ENCODE results near the gene RAB20. TPM values are rescaled to one million over a fixed set of nuclear protein-coding genes. Genes with fewer than 3 reads are reported as not detected.

RAB20 gene
- polyA plus RNA-seq, 1 donor (not counting 4 experiments of a cell fraction or from before 2014, with no cell fraction given): 4.3 TPM

- FAIRE-seq: no peak
- Histone ChIP-seq H3K9me3 (ENCODE audit: control insufficient read depth, low read depth, low read length) (no peaks in the 10 kb centered on the region), H4K20me1 (ENCODE audit: control insufficient read depth, extremely low read depth, insufficient read depth, low read length) (no peaks in the 10 kb centered on the region), H3K79me2 (ENCODE audit: control insufficient read depth, insufficient read depth, low read length) (no peaks in the 10 kb centered on the region), H3K27ac (ENCODE audit: control insufficient read depth, insufficient read depth, low read length) (no peak overlapping the region), H3K36me3 (ENCODE audit: control insufficient read depth in 2 of 2, extremely low read depth in 1 of 2, insufficient read depth in 2 of 2, low read length in 2 of 2) (peaks cover 10 to 46% of the 10 kb centered on the region in 2 experiments), H2AFZ (ENCODE audit: control insufficient read depth, low read length) (no peak overlapping the region), H3K4me3 (ENCODE audit: control insufficient read depth in 2 of 3, extremely low read depth in 1 of 3, insufficient read depth in 2 of 3, low read depth in 1 of 3, low read length in 3 of 3) (no peak overlapping the region), H3K4me1 (ENCODE audit: control insufficient read depth, extremely low read depth, insufficient read depth, low read length) (peaks cover 10% of the 10 kb centered on the region), H3K4me2 (ENCODE audit: control insufficient read depth, extremely low read depth, insufficient read depth, low read depth, low read length) (peak overlapping the region; percentile 27), H3K27me3 (ENCODE audit: control insufficient read depth, extremely low read depth, insufficient read depth, low read length) (no peaks in the 10 kb centered on the region), H3K9me1 (ENCODE audit: control insufficient read depth, extremely low read depth, insufficient read depth, low read length) (no peaks in the 10 kb centered on the region), H3K9ac (ENCODE audit: control insufficient read depth, extremely low read depth, insufficient read depth, low read length) (no peak overlapping the region)
- dilution Hi-C loops (cut with MboI; ENCODE audit: extremely low pct_ligation_motif_present, low sequenced_read_pairs): no loop called here
- TF ChIP-seq CTCF (optimal IDR thresholded peaks at IDR 0.05 in 1 of 3, IDR thresholded peaks at IDR 0.05 in 1 of 3, conservative IDR thresholded peaks at IDR 0.05 in 1 of 3; ENCODE audit: extremely low read depth in 1 of 3, insufficient read depth in 2 of 3, low read length in 3 of 3): no peak
- no peak for TF ChIP-seq EZH2 (IDR thresholded peaks at IDR 0.05; ENCODE audit: low read length)
- DNase-seq (ENCODE audit: low read depth, low spot score): no peak
These were observed 54.5 kb downstream of the RAB20 start for GRCh38 chr13:110506859-110507566.

DNA sequence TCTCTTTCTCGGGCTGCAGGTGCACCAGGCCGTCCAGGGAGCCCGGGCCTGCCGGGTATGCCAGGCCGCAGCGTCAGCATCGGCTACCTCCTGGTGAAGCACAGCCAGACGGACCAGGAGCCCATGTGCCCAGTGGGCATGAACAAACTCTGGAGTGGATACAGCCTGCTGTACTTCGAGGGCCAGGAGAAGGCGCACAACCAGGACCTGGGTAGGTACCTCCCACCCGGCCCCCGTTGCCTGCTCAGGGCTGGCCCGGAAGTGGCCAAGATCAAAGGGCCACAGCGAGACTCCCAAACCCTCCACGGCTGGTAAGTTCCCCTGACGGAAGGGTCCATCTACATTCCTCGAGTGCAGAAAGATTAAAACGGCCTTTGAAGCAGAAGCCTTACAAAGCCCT is 55.1 kb downstream of the RAB20 start:
- Histone ChIP-seq H3K36me3 (ENCODE audit: control insufficient read depth in 2 of 2, extremely low read depth in 1 of 2, insufficient read depth in 2 of 2, low read length in 2 of 2) (peaks cover 11 to 46% of the 10 kb centered on the region in 2 experiments), H3K27ac (ENCODE audit: control insufficient read depth, insufficient read depth, low read length) (no peak overlapping the region)
- TF ChIP-seq EZH2 (IDR thresholded peaks at IDR 0.05; ENCODE audit: low read length): no peak
- no peak for TF ChIP-seq CTCF (optimal IDR thresholded peaks at IDR 0.05 in 1 of 3, IDR thresholded peaks at IDR 0.05 in 1 of 3, conservative IDR thresholded peaks at IDR 0.05 in 1 of 3; ENCODE audit: extremely low read depth in 1 of 3, insufficient read depth in 2 of 3, low read length in 3 of 3)

More for the DNA sequence above, 55.1 kb downstream of the RAB20 start:
- DNase-seq (ENCODE audit: low read depth, low spot score): no peak
- Histone ChIP-seq H3K27me3 (ENCODE audit: control insufficient read depth, extremely low read depth, insufficient read depth, low read length) (no peaks in the 10 kb centered on the region), H3K9ac (ENCODE audit: control insufficient read depth, extremely low read depth, insufficient read depth, low read length) (no peak overlapping the region), H4K20me1 (ENCODE audit: control insufficient read depth, extremely low read depth, insufficient read depth, low read length) (no peaks in the 10 kb centered on the region), H3K79me2 (ENCODE audit: control insufficient read depth, insufficient read depth, low read length) (no peaks in the 10 kb centered on the region), H3K9me1 (ENCODE audit: control insufficient read depth, extremely low read depth, insufficient read depth, low read length) (no peaks in the 10 kb centered on the region), H3K4me2 (ENCODE audit: control insufficient read depth, extremely low read depth, insufficient read depth, low read depth, low read length) (no peak overlapping the region), H3K4me3 (ENCODE audit: control insufficient read depth in 2 of 3, extremely low read depth in 1 of 3, insufficient read depth in 2 of 3, low read depth in 1 of 3, low read length in 3 of 3) (no peak overlapping the region), H2AFZ (ENCODE audit: control insufficient read depth, low read length) (no peak overlapping the region), H3K4me1 (ENCODE audit: control insufficient read depth, extremely low read depth, insufficient read depth, low read length) (peaks cover 10% of the 10 kb centered on the region), H3K9me3 (ENCODE audit: control insufficient read depth, low read depth, low read length) (no peaks in the 10 kb centered on the region)
- dilution Hi-C loops (cut with MboI; ENCODE audit: extremely low pct_ligation_motif_present, low sequenced_read_pairs): no loop called here
- FAIRE-seq: no peak

Measured in keratinocyte (primary cell).